ENCODE results near the gene TOMM40L.
"Not testable (repeated sequence)": the region's sequence is repeated elsewhere in the genome, so short reads cannot be mapped to it uniquely, and the experiment has no call there.

Gene TOMM40L

DNA sequence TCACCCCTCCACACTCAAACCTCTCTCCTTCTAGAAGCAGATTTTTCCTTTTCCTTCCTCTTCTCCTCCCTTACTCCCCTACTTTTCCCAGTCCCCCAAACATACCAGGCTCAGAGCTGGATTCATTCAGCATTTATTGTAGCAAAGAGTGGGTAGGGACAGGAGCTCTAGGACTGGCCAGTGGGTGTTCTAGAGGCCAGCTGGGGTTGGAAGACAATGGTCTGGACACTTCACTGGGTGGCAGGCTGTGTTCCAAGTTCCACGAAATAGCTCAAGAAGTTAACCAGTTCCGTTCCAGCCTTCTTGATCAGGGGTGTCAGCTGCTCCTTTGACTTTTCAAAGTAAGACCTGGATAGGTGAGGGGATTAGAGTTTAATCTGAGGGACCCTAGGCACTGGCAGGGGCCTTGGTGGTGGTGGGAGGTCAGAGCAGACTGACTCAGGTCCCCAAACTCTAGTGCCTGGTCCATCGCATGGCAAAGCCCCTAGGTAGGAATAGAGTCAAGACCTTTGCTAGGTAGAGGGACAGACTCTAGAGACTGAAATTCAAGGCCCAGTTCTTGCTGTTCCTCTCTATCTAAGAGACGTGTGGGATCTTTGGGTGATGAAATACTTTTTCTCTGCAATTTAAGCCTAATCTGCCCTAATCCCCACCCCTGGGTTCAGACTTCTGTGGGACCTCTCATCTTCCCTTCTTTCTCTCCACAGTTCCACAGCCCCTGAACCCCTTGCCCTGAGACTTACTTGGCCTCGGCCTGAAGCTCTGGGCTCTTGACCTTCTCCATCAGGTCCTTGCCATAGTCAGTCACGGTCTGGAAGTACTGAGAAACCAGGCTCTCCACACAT, 3.5 kb upstream of the TOMM40L start:
- DNase-seq, result no peak

DNA sequence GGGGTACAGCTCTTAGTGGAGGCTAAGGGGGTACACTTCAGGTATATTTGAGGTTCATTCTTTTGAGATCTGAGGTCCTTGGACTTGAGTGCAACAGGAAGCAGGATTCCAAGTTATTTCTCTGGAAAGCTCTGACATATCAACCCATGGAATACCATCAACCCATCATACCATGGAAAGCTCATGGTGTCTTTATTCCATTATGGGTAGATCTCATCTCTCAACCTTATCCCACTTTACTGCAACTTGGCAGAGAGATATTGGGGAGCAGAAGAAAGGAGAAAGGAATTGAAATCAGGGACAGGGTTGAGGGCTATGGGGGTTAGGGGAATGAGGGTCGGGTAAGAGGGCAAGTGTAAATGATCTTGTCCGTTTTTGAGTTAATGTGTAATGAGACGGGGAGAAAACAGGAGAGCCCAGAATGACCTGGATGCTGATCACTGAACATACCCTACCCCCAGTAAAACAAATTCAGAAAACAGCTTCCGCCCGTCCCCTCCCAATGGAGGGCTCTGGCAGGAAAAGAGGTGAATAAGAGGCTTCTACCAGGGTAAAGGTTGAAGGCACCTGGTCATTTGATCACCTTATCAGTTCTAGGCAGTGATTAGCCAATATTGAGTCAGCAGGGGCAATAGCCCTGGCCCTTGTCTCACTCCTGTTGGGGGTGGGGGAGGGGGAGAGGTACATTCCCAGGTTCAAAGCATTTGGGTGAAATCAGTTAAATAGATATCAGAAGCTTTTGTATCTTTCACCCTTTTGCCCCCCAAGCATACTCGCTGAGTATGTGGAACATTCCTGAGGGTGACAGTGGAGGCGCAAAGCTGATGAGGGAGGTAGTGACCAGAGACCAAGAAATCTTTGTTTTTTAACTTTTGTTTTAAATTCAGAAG, 1.8 kb upstream of the TOMM40L start:
- no peak for DNase-seq

DNA sequence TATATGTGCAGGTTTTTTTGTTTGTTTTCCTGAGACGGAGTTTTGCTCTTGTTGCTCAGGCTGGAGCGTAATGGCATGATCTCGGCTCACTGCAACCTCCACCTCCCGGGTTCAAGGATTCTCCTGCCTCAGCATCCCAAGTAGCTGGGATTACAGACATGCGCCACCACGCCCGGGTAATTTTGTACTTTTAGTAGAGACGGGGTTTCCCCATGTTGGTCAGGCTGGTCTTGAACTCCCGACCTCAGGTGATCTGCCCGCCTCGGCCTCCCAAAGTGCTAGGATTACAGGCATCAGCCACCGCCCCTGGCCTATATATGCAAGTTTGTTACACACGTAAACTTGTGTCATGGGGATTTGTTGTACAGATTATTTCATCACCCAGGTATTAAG, 1.2 kb upstream of the TOMM40L start:
- DNase-seq, result not testable (repeated sequence)

GRCh38 chr1:161225178-161225533, 704 bp upstream of the TOMM40L start:
- DNase-seq, result no peak

- DNase-seq, result no peak
Observed at GRCh38 chr1:161226320-161226711, 456 bp downstream of the TOMM40L start.

- DNase-seq, result no peak
Observed at GRCh38 chr1:161226759-161227158, 899 bp downstream of the TOMM40L start.

DNA sequence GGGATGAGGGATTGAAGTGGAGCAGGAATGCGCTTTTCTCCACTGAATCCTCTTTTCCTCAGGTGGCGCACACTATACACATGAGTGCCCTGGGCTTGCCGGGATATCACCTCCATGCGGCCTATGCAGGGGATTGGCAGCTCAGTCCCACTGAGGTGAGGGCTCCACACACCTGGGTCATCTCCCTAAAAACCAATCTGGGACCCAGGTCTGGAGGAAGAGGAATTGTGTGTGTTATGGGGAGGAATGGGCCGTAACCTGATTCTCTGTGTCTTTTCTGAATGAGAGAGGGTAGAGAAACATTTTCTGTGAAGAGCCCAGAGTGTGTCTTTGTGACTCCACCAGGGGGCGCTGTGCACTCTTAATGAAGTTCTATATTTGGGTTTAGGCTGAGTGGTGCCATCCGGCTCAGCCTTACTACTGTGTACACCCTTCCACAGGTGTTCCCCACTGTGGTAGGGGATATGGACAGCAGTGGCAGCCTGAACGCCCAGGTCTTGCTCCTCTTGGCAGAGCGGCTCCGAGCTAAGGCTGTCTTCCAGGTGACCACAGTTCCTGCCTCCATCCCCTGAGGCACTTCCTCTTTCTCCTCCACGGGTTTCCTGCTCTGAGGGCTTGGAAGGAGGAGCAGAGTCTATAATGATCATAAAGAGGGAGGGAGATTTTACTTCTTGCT, 1.5 kb downstream of the TOMM40L start:
- DNase-seq, result peak; percentile 93

DNA sequence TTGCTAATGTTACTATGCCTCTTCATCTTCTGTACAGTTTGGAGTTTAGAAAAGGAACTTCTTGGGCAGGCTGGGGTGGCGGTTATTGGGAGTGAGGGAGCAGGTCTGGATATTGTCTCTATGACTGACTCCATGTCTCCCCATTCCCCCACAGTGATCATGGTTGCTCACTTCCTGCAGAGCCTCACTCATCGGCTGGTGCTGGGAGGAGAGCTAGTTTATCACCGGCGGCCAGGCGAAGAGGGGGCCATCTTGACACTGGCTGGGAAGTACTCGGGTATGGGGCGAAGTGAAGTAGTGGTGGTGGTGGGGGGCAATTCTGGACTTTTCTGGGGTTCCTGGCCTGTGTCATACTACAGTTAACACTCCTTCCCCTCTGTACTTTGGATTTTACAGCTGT, 2.2 kb downstream of the TOMM40L start:
- DNase-seq, result no peak

DNA sequence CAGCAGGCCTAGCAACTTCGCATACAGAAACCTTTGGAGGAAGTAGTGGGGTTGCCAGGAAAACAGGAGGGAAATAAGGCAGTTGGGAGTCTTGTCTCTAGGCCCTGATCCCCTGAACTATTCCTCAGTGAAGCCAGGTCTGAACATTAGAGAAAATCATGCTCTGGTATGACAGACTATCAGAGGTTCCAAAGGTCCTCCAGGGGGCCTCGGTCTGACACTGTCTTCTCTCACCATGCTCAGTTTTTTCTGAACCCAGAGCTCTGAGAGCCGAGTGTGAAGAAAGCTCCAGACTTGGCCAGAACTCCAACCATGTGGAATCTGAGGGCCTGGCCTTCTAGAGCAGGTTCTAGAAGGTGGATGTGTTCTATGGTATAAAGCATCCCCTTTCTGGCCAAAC, 4.0 kb downstream of the TOMM40L start:
- DNase-seq, result no peak

DNA sequence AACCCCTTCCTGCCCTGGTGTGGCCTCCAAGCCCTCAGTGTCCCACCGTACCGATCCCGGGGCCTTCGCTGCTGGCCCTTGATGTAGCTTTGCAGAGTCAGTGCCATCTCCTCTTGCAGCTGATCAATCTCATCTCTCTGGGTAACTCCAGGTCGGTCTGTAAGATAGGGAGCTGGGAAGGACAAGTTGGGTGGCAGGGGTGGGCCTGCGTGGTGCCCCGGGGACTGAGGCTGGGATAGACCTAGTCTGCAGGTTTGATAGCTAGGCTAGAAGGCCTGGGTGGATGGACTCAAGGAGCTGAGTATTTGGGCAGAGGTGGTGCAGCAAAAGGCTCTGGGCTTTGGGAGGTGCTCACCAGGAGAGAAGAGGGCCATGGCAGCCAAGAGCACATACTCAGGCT, 4.9 kb downstream of the TOMM40L start:
- DNase-seq, result no peak

DNA sequence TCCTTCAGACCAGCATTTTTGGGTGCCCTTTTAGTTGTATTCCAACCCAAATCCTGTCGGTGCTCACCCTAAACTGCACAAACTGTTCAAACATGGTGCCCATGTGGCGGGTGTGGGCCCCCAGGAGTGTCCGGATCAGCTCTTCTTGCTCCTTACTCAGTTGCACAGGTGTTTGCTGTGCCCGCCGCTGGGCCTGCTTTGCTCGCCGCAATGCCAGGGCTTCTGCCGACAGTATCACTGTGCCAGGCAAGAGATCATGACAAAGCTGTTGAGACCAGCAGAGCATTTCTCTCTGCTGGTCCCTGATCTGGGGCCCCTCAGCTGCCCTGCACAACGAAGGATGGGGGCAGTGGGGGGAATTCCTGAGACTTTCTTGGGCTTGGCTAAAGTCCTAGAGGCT, 7.2 kb downstream of the TOMM40L start:
- no peak for DNase-seq

DNA sequence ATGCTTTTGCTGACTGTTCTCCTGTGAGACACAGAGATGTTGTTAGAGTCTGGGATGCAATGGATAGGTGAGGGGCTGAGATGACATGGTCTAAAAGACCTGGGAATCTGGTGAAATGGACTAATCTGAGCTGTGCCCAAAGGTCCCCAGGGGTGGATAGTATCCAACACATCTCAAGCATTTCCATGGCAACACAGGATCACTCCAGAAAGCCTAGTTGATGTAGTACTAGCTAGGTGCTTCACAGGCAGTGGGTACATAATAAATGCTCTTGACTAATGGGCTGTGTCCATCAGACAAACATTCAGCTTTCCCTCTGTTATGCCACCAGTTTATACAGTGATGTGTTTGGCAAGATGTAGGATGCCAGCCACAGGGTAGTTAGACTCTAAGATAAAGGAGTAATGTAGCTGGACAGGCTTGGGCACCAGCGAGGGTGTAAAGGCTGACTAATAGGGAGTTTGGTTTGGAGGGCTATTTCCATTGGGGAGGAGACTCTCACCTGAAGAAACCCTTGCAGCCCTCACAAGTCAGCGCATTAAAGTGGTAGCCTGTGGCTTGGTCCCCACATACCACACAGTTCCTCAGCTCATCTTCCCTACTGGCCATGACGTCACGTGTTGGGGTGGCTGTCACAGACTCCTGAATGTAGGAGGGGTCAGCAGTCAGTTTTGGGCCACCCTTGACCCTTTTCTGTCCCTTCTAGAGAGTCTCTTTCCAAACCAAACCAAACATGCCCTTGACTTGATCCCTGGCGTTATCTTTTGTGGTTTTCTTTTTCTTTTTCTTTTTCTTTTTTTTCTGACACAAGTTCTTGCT, 10.3 kb downstream of the TOMM40L start:
- DNase-seq, result no peak

DNA sequence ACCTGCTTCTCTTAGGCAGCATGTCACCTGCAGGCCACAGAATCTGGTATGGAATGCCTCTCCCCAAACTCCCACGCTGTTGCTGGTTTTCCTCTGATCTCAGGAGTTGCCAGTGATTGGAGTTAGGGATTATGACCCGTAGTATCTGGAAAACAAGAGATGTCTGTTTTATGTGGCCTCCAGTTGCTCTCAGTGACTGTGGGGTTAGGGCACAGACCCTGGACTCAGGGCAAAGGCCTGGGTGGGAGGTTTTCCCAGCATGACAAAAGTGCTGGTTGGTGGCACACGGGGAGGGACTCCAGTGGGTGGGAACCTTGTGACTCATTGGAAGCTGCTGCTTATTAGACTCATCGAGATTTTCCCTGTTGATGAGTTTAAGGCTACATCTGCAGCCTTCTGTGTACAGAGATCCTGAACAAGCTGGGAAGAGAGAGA, 12.2 kb downstream of the TOMM40L start, which contains the start of gene NR1I3:
Gene NR1I3, minus strand, starts transcription at position 165 of the 435 bp plus-strand sequence. CDS start 1,638 bp downstream, outside the sequence.
- no peak for DNase-seq

GRCh38 chr1:161241682-161242081, 15.8 kb downstream of the TOMM40L start:
- DNase-seq, result no peak

- DNase-seq, result no peak
Observed at GRCh38 chr1:161242313-161242712, 16.5 kb downstream of the TOMM40L start.

DNA sequence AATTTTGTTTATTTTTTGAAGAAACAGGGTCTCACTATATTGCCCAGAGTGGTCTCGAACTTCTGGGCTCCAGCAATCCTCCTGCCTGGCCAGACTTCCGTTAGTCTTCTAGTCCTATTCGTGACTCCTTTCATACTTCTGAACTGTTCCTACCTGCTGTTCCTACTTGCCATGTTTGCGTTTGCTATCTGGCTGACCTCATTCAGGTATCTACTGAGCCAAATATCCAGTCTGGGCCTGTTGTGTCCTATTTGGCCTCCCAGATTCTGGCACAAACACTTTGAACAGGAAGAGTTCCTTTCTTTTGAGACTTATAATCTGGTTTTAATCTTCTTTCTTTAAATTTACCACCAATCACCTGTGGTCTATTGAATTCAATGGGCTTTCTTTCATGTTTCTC, 19.0 kb downstream of the TOMM40L start:
- no peak for DNase-seq

DNA sequence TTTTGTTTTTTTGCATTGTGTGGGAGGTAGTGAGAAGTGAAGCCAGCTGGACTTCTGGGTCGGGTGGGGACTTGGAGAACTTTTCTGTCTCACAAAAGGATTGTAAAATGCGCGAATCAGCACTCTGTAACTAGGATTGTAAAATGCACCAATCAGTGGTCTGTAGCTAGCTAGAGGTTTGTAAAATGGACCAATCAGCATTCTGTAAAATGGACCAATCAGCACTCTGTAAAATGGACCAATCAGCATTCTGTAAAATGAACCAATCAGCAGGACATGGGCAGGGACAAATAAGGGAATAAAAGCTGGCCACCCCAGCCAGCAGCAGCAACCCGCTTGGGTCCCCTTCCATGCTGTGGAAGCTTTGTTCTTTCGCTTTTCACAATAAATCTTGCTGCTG, 24.2 kb downstream of the TOMM40L start:
- not testable (repeated sequence) for DNase-seq

DNA sequence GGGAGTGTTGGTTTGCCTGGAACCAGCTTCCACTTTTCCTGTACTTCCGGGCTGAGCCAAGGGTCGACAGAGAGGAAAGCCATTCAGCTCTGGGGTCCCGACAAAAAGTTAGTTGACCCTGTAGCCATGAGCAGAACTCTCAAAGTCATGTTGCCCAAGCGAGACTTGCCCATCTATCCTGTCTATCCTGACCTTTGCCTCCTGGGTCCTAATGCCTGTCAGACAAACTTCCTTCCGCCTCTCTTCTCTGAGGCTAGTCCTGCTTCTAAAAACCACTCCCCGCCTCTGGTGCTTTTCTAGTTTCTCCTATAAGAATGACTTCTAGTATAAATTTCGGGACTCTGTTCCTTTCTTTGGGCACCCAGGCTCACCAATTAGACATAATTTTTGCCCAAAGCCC, 25.0 kb downstream of the TOMM40L start:
- no peak for DNase-seq

- no peak for DNase-seq
Observed at GRCh38 chr1:161251579-161251978, 25.7 kb downstream of the TOMM40L start.

- DNase-seq, result not testable (repeated sequence)
Observed at GRCh38 chr1:161255302-161255701, 29.4 kb downstream of the TOMM40L start.

GRCh38 chr1:161255955-161256520, 30.2 kb downstream of the TOMM40L start:
- not testable (repeated sequence) for DNase-seq

DNA sequence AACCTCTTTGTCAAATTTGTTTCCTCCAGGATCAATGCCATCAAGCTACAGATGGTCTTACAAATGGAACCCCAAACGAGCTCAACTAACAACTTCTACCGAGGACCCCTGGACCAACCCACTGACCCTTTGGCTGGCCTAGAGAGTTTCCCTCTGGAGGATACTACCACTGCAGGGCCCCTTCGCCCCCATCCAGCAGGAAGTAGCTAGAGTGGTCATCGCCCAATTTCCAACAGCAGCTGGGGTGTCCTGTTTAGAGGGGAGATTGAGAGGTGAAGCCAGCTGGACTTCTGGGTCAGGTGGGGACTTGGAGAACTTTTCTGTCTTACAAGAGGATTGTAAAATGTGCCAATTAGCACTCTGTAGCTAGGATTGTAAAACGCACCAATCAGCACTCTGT, 31.2 kb downstream of the TOMM40L start:
- DNase-seq, result not testable (repeated sequence)
